Measurements from ENCODE around the gene TNFSF13. TPM values are rescaled to one million over a fixed set of nuclear protein-coding genes. Genes with fewer than 3 reads are reported as not detected.
A peak's percentile ranks its signal among the peaks of the same experiment; 100 is the strongest.

The TNFSF13 gene
- total RNA-seq, 2 donors from 2014 or later = 11.0 to 16.9 TPM

DNA sequence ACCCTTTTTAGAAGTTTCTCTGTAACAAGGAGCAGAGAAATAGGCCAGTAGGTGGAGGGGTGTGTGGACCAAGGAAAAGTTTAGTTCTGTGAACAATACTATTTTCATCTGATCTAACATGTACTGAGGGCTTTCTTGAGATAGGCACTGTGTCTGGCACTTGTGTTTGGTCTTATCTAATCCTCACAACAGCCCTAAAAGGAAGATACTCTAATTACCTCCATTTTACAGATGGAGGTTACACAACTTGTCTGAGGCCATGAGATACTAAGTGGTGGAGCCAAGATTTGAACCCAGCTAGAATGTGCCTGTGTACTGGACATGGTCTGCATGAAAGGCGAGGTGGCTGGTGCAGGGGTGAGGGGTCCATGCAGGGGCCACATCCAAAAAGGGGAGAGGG lies 5.2 kb upstream of the TNFSF13 start:
- Histone ChIP-seq H3K27ac (no peak overlapping the region), H3K4me1 (peaks cover 0 to 32% of the 10 kb centered on the region in 2 donors), H3K4me3 (no peak overlapping the region), H3K27me3 (no peaks in the 10 kb centered on the region), H3K9me3 (no peaks in the 10 kb centered on the region), H3K36me3 (no peaks in the 10 kb centered on the region)
- DNase-seq (ENCODE audit: low spot score) = no peak
- TF ChIP-seq, protein P1, sequence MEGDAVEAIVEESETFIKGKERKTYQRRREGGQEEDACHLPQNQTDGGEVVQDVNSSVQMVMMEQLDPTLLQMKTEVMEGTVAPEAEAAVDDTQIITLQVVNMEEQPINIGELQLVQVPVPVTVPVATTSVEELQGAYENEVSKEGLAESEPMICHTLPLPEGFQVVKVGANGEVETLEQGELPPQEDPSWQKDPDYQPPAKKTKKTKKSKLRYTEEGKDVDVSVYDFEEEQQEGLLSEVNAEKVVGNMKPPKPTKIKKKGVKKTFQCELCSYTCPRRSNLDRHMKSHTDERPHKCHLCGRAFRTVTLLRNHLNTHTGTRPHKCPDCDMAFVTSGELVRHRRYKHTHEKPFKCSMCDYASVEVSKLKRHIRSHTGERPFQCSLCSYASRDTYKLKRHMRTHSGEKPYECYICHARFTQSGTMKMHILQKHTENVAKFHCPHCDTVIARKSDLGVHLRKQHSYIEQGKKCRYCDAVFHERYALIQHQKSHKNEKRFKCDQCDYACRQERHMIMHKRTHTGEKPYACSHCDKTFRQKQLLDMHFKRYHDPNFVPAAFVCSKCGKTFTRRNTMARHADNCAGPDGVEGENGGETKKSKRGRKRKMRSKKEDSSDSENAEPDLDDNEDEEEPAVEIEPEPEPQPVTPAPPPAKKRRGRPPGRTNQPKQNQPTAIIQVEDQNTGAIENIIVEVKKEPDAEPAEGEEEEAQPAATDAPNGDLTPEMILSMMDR (IDR thresholded peaks at IDR 0.05) = no peak

DNA sequence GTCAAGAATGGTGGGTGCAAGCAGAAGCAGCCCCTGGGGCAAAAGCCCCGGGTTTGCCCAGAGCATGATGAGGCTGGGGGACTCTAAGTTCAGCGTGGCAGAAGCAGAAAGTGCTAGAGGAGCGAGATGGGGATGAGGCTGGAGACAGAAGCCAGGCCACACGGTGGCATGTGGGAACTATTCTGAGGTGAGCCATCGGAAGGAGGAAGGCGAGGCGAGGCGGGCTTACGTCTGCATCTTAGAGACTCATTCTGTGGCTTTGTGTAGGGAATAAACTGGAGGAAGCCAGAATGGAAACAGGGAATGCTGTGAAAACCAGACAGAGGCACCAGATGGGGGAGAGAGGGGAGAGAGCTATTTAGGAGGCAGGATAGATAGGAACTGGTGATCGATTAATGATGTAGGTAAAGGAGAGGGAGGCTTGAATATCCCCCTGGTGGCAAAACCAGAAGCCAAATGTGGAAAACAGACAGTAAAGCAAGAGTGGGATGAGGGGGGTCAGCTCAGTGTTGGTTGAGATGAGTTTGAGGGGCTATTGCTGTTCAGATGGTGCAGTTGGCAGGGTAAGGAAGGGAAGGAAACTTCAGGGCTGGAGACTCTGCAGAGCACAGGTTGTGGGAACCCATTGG lies 3.1 kb upstream of the TNFSF13 start:
- H3K4me3 ChIP-seq = no peak overlapping the region
- H3K4me1 ChIP-seq = peaks cover 0 to 39% of the 10 kb centered on the region in 2 donors
- H3K27ac ChIP-seq = no peak overlapping the region
- DNase-seq (ENCODE audit: low spot score) = no peak
- H3K9me3 ChIP-seq = no peaks in the 10 kb centered on the region
- no peaks in the 10 kb centered on the region for H3K27me3 ChIP-seq
- H3K36me3 ChIP-seq = no peaks in the 10 kb centered on the region
- TF ChIP-seq, protein P1 (IDR thresholded peaks at IDR 0.05) = no peak

DNA sequence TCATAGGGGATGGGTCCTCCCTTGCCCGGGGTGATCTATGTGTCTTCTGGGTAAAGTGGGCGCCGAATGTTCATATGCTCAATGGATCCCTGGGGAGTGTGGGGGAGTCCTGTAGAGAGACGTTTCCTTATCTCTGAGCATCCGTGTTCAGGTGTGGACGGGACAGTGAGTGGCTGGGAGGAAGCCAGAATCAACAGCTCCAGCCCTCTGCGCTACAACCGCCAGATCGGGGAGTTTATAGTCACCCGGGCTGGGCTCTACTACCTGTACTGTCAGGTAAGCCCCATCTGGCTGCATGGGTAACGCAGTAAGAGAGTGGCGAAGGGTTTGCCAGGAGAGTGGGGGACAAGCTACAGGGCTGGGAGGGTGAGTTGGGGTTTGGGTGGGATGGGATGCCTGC lies 1.9 kb upstream of the TNFSF13 start:
- Histone ChIP-seq H3K4me3 (no peak overlapping the region), H3K9me3 (no peaks in the 10 kb centered on the region), H3K27ac (peak overlapping the region in 1 of 2 donors; percentile 86), H3K4me1 (peaks cover 0 to 45% of the 10 kb centered on the region in 2 donors), H3K36me3 (no peaks in the 10 kb centered on the region), H3K27me3 (no peaks in the 10 kb centered on the region)
- TF ChIP-seq, protein P1 (IDR thresholded peaks at IDR 0.05) = no peak
- no peak for DNase-seq (ENCODE audit: low spot score)

DNA sequence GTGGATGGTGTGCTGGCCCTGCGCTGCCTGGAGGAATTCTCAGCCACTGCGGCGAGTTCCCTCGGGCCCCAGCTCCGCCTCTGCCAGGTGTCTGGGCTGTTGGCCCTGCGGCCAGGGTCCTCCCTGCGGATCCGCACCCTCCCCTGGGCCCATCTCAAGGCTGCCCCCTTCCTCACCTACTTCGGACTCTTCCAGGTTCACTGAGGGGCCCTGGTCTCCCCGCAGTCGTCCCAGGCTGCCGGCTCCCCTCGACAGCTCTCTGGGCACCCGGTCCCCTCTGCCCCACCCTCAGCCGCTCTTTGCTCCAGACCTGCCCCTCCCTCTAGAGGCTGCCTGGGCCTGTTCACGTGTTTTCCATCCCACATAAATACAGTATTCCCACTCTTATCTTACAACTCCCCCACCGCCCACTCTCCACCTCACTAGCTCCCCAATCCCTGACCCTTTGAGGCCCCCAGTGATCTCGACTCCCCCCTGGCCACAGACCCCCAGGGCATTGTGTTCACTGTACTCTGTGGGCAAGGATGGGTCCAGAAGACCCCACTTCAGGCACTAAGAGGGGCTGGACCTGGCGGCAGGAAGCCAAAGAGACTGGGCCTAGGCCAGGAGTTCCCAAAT lies 1.3 kb upstream of the TNFSF13 start:
- peaks cover 0 to 47% of the 10 kb centered on the region in 2 donors for H3K4me1 ChIP-seq
- no peak for DNase-seq (ENCODE audit: low spot score)
- no peaks in the 10 kb centered on the region for H3K36me3 ChIP-seq
- no peak overlapping the region for H3K4me3 ChIP-seq
- TF ChIP-seq, protein P1 (IDR thresholded peaks at IDR 0.05) = no peak
- peak overlapping the region; percentile 86 to 95 for H3K27ac ChIP-seq
- H3K27me3 ChIP-seq = no peaks in the 10 kb centered on the region
- H3K9me3 ChIP-seq = no peaks in the 10 kb centered on the region

DNA sequence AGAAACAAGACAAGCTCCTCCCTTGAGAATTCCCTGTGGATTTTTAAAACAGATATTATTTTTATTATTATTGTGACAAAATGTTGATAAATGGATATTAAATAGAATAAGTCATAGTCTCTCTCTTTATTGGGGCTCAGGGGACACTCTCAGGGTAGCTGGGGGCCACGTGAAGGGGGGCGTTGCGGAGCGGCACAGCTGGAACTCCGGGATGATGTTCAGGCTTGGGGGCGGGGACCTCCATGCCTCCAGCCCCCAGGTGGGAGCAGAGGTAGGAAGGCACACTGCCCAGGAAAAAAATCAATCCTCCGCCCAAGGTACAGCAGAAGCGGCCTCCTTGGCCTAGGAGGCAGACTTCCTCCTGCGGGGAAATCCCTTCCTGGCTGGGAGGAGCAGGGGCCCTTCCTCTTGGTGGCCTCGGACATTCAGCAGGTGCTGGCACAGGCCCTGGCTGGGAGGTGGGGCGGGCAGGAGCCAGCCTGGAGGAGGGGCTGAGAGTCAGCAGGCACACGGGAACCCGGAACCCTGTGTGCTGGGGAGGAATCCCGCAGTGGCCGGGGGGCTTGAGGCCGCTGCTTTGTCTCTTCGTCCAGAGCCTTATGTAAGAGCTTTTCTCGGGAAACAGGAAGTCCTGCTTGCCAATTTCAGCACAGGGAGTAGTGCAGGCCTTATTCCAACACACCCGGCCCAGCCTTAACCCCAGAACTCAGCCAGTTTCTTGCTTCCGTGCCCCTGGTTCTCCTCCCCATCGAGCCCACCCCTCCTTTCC lies 591 bp upstream of the TNFSF13 start:
- no peaks in the 10 kb centered on the region for H3K27me3 ChIP-seq
- peak; percentile 88 for DNase-seq (ENCODE audit: low spot score)
- H3K9me3 ChIP-seq = no peaks in the 10 kb centered on the region
- H3K4me3 ChIP-seq = peak overlapping the region; percentile 16 to 76
- no peaks in the 10 kb centered on the region for H3K36me3 ChIP-seq
- TF ChIP-seq, protein P1 (IDR thresholded peaks at IDR 0.05) = peak in 1 of 2 donors; percentile 15
- peak overlapping the region; percentile 86 to 95 for H3K27ac ChIP-seq
- H3K4me1 ChIP-seq = peaks cover 0 to 54% of the 10 kb centered on the region in 2 donors

Data from right atrium auricular region (tissue), 2 donors.